HG03442 (cell line): ENCODE data around the gene SLC15A3.

Source experiments
- ATAC-seq: cut with Tn5 transposase; IDR thresholded peaks from one replicate; pipeline ENCODE4 v1.9.1; 2021; ENCODE audit warnings: mild to moderate bottlenecking, moderate library complexity; ENCODE audit not compliant: unreplicated experiment

The SLC15A3 gene

GRCh38 chr11:60932605-60933356, 19.2 kb downstream of the SLC15A3 start:
- no peak for ATAC-seq

- ATAC-seq = no peak
Observed at GRCh38 chr11:60931917-60932316, 20.1 kb downstream of the SLC15A3 start.

GRCh38 chr11:60930394-60930793, 21.6 kb downstream of the SLC15A3 start:
- ATAC-seq = no peak

DNA sequence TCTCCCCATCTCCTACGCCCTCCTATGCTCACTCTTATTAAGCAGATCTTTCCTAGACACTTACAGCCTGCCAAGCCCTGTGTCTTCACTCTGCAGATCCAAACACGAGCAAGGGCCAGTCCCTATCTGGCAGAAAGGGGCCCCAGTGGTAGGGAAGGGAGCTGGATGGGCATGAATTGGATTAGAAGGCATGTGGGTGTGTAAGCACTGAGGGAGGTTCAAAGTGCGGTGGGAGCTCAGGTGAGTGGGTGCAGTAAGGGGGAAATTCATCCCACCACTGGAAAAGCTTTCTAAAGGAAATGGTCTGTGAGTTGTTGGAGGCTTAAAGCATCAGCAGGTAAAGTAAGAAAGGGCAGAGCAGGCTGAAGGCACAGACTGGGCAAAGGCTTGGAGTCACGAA, 22.2 kb downstream of the SLC15A3 start:
- ATAC-seq = no peak

GRCh38 chr11:60928563-60929001, 23.4 kb downstream of the SLC15A3 start:
- no peak for ATAC-seq

GRCh38 chr11:60927600-60927999, 24.4 kb downstream of the SLC15A3 start:
- no peak for ATAC-seq

DNA sequence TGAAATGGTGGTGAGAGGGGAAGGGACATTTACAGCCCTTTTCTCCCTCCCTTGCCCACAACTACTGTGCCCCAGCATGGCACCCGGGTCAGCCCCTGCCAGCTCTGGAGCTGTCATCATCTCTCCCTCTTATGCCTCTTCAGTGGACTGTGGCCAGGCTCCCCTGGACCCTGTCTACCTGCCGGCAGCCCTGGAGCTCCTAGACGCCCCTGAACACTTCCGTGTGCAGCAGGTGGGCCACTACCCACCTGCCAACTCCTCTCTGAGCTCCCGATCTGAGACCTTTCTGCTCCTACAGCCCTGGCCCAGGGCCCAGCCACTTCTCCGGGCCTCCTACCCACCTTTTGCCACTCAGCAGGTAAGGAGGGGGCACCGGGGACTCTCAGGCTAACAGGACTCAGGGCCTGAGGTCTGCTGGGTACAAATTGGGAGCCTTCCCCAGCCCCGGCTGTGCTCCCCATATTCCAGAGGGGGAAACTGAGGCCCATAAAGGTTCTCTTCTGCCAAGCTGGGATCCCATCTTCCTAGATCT, 24.8 kb downstream of the SLC15A3 start:
- no peak for ATAC-seq

- no peak for ATAC-seq
Observed at GRCh38 chr11:60926500-60926899, 25.5 kb downstream of the SLC15A3 start.

DNA sequence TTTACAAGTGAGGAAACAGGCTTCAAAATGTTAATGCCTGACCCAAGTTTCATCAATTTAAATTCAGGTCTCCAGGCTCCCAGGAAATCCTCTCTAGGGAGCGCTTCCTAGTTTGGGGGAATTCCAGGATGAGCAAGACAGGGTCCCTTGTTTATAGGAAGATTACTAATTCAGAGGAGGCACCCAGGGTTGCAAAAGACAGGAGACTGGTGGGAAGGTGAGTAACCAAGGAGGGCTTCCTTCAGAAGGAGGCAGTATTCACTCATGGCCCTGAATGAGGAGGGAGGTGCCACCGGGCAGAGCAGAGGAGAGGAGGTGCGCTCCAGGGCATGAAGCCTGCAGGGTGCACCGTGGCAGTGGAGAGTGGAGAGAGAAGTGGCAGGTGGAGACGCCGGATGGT, 26.1 kb downstream of the SLC15A3 start:
- no peak for ATAC-seq

GRCh38 chr11:60924906-60925853, 26.8 kb downstream of the SLC15A3 start:
- ATAC-seq = no peak

DNA sequence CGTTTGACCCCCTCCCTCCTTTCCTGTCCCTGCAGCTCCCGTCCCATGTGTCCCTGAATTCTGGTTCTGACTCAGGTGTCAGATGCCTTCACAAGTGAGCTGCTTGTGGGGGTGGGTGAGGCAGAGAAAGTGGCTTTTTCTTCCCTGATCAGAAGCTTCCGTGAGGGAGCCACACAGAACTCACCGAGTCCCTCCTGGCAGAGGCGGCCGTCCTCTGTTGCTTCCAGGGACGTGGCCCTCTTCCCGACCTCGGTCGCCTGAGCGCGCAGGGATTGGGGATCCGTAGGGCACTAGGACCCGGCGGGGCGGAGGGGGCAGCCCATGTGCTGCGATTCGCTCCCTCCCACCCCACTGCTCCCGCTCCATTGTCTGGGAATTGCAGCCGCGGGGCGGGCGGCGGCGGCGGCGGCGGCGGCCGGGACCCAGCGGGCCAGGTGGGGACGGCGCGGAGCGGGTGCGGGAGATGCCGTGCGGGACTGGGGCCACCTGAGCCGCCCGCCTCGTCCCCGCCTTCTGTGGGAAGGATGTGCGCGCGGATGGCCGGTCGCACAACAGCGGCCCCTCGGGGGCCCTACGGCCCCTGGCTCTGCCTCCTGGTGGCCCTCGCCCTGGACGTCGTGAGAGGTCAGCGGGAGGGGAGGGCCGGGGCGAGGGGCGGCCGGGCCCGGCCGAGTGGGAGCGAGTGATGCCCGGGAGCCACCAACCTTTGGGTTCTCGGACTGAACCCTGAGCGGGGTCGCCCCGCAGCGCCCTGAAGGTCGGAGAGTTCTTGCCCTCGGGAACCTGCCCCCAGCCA, 27.7 kb downstream of the SLC15A3 start, which contains the start of gene TMEM132A:
Gene TMEM132A, plus strand, starts transcription at position 351 of the 796 bp plus-strand sequence. Its CDS starts 174 bp downstream, at position 525.
- peak; percentile 36 for ATAC-seq

GRCh38 chr11:60923800-60924109, 28.2 kb downstream of the SLC15A3 start:
- ATAC-seq = no peak

GRCh38 chr11:60923326-60923725, 28.6 kb downstream of the SLC15A3 start:
- no peak for ATAC-seq

- no peak for ATAC-seq
Observed at GRCh38 chr11:60922906-60923305, 29.1 kb downstream of the SLC15A3 start.

GRCh38 chr11:60921777-60922335, 30.1 kb downstream of the SLC15A3 start:
- no peak for ATAC-seq

- no peak for ATAC-seq
Observed at GRCh38 chr11:60921259-60921658, 30.7 kb downstream of the SLC15A3 start.

GRCh38 chr11:60919956-60920355, 32.0 kb downstream of the SLC15A3 start:
- no peak for ATAC-seq

GRCh38 chr11:60919320-60919719, 32.7 kb downstream of the SLC15A3 start:
- no peak for ATAC-seq

DNA sequence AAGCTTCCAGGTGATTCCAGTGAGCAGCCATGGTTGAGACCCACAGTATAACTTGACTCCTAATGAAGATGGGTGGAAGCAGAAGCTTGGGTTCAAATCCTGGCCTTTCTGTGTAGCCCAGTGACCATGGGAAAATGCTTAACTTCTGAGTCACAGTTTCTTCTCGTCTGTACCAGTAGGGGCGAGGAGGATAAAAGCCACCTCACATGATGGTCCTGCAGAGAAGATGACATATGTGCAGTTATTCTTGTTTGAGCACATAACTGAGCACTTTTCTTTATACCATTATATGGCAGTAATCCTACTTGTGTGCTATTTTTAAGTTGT, 33.1 kb downstream of the SLC15A3 start:
- ATAC-seq = no peak

- ATAC-seq = no peak
Observed at GRCh38 chr11:60918251-60918938, 33.6 kb downstream of the SLC15A3 start.
